HG02885 (cell line): ENCODE results near the gene MSANTD4.
A peak's percentile ranks its signal among the peaks of the same experiment; 100 is the strongest.
"Not testable (repeated sequence)": the region's sequence is repeated elsewhere in the genome, so short reads cannot be mapped to it uniquely, and the experiment has no call there.

Experiments
- ATAC-seq: cut with Tn5 transposase; IDR thresholded peaks from one replicate; pipeline ENCODE4 v1.9.1; 2021; ENCODE audit warnings: mild to moderate bottlenecking; ENCODE audit not compliant: unreplicated experiment, poor library complexity

MSANTD4 gene

GRCh38 chr11:106021967-106022794 lies at the start of gene MSANTD4:
Gene MSANTD4 (minus strand): TSS chr11:106022240. CDS start chr11:106010917, 11,323 bp downstream.
- peak; percentile 97 for ATAC-seq

GRCh38 chr11:106070606-106071005 lies 48.6 kb upstream of the MSANTD4 start:
- ATAC-seq, result no peak

- peak; percentile 70 for ATAC-seq
Measured at GRCh38 chr11:106063009-106063408, 41.0 kb upstream of the MSANTD4 start.

- ATAC-seq, result peak; percentile 42
Measured at GRCh38 chr11:106061954-106062949, 40.2 kb upstream of the MSANTD4 start.

- no peak for ATAC-seq
Measured at GRCh38 chr11:106061249-106061784, 39.3 kb upstream of the MSANTD4 start.

GRCh38 chr11:106059617-106060016 lies 37.6 kb upstream of the MSANTD4 start:
- ATAC-seq, result no peak

GRCh38 chr11:106058377-106058776 lies 36.3 kb upstream of the MSANTD4 start:
- not testable (repeated sequence) for ATAC-seq

GRCh38 chr11:106051103-106051502 lies 29.1 kb upstream of the MSANTD4 start:
- ATAC-seq, result no peak

GRCh38 chr11:106049727-106050476 lies 27.9 kb upstream of the MSANTD4 start:
- no peak for ATAC-seq

GRCh38 chr11:106047631-106048030 lies 25.6 kb upstream of the MSANTD4 start:
- no peak for ATAC-seq

GRCh38 chr11:106043540-106043939 lies 21.5 kb upstream of the MSANTD4 start:
- ATAC-seq, result no peak

- no peak for ATAC-seq
Measured at GRCh38 chr11:106032861-106033260, 10.8 kb upstream of the MSANTD4 start.

GRCh38 chr11:106031936-106032335 lies 9.9 kb upstream of the MSANTD4 start:
- ATAC-seq, result no peak

GRCh38 chr11:106031202-106031810 lies 9.3 kb upstream of the MSANTD4 start:
- no peak for ATAC-seq

GRCh38 chr11:106030609-106031008 lies 8.6 kb upstream of the MSANTD4 start:
- no peak for ATAC-seq

GRCh38 chr11:106022795-106023275 lies 795 bp upstream of the MSANTD4 start:
- ATAC-seq, result no peak

- ATAC-seq, result peak; percentile 12
Measured at GRCh38 chr11:106021181-106021966, 666 bp downstream of the MSANTD4 start.

- ATAC-seq, result no peak
Measured at GRCh38 chr11:106017093-106017492, 4.9 kb downstream of the MSANTD4 start.

- no peak for ATAC-seq
Measured at GRCh38 chr11:106015066-106015465, 7.0 kb downstream of the MSANTD4 start.
